A549 (cell line): ENCODE measurements around the gene FBXO48. TPM values are rescaled to one million over a fixed set of nuclear protein-coding genes. Genes with fewer than 3 reads are reported as not detected.
A peak's percentile ranks its signal among the peaks of the same experiment; 100 is the strongest.

Experiments used
- ATAC-seq, 2 experiments: fragments of 200-7000 bp in 1 of 2; fragments of >200 bp in 1 of 2; cut with Nextera tagmentation in 1 of 2; cut with Tn5 transposase in 1 of 2; 3 replicates each; pipeline versions ENCODE4 v1.8.0 to v1.9.1; 2018 to 2020; ENCODE audit warnings: mild to moderate bottlenecking in 1 of 2, moderate library complexity in 1 of 2
- CTCF ChIA-PET: fragments of 300-600 bp; sonication (Branson Sonifier 250); formaldehyde crosslinking; extraction: SDS; loops from one replicate; lab custom pipeline; 2021; ENCODE audit warnings: antibody characterized with exemption, inconsistent platforms; lab: Yijun Ruan, JAX
- POLR2A ChIA-PET: fragments of 350-600 bp; formaldehyde crosslinking; extraction: SDS; loops from one replicate; lab custom pipeline; 2021; ENCODE audit warnings: antibody characterized with exemption, inconsistent platforms; lab: Yijun Ruan, JAX
- DNase-seq, 2 experiments: peaks; one replicate each; pipeline versions ENCODE4 v3.0.0 to v3.0.0-alpha.2; 2011 to 2016; ENCODE audit warnings: low read depth in 1 of 2, low spot score in 1 of 2
- FAIRE-seq: peaks from 2 replicates; lab custom pipeline; 2011; peaks lifted over from hg19 to GRCh38; lab: Jason Lieb, UNC
- H3K27ac ChIP-seq, 2 experiments: fragments of >200 bp; sonication (Bioruptor Twin); formaldehyde crosslinking; 3 replicates each; pipeline ENCODE4 v1.5.1; 2016 to 2017
- H3K4me1 ChIP-seq: fragments of >200 bp; sonication (Bioruptor Twin); formaldehyde crosslinking; 3 replicates; pipeline ENCODE4 v1.6.1; 2016
- H3K4me2 ChIP-seq: fragments of >200 bp; sonication (Bioruptor Twin); formaldehyde crosslinking; 3 replicates; pipeline ENCODE4 v1.6.1; 2016
- H3K4me3 ChIP-seq: fragments of >200 bp; sonication (Bioruptor Twin); formaldehyde crosslinking; 3 replicates; pipeline ENCODE4 v1.5.1; 2016
- H3K9me3 ChIP-seq: fragments of >200 bp; sonication (Bioruptor Twin); formaldehyde crosslinking; 3 replicates; pipeline ENCODE4 v1.6.1; 2016
- BCL3 ChIP-seq: fragments of >200 bp; sonication (Bioruptor Twin); formaldehyde crosslinking; IDR thresholded peaks from 3 replicates; pipeline ENCODE4 v1.6.1; 2016
- CBX2 ChIP-seq: fragments of 200-600 bp; sonication (generic); IDR thresholded peaks from 2 replicates; pipeline ENCODE4 v1.6.1; 2016; ENCODE audit warnings: low read depth, mild to moderate bottlenecking, borderline replicate concordance
- CEBPB ChIP-seq, 2 experiments: fragments of >200 bp in 1 of 2; sonication (Bioruptor Twin) in 1 of 2; formaldehyde crosslinking in 1 of 2; IDR thresholded peaks; 2 replicates each; pipeline ENCODE4 v1.6.1; 2012 to 2016
- CHD2 ChIP-seq: fragments of 150-350 bp; IDR thresholded peaks from 2 replicates; pipeline ENCODE4 v1.6.1; 2014; ENCODE audit warnings: low read length; ENCODE audit not compliant: partially characterized antibody
- ESRRA ChIP-seq: fragments of 150-350 bp; IDR thresholded peaks from 2 replicates; pipeline ENCODE4 v1.6.1; 2014; ENCODE audit warnings: mild to moderate bottlenecking, low read length, borderline replicate concordance
- FOSL2 ChIP-seq, 2 experiments: fragments of 450-650 bp in 1 of 2; fragments of >200 bp in 1 of 2; sonication (Bioruptor Twin) in 1 of 2; formaldehyde crosslinking; IDR thresholded peaks; 2 replicates each; pipeline versions ENCODE4 v1.5.0 to v1.6.1; 2016 to 2020; ENCODE audit warnings: mild to moderate bottlenecking in 1 of 2, moderate library complexity in 1 of 2
- GATA3 ChIP-seq: IDR thresholded peaks from 2 replicates; pipeline ENCODE4 v1.6.1; 2012; ENCODE audit warnings: borderline replicate concordance
- HMGXB4 ChIP-seq: fragments of 250-450 bp; sonication (Bioruptor Pico); IDR thresholded peaks from 2 replicates; pipeline ENCODE4 v1.5.0; 2021; ENCODE audit warnings: mild to moderate bottlenecking, moderate library complexity, borderline replicate concordance
- HOXB5 ChIP-seq: fragments of 250-450 bp; sonication (Bioruptor Pico); IDR thresholded peaks from 2 replicates; pipeline ENCODE4 v1.5.0; 2020; ENCODE audit warnings: mild to moderate bottlenecking, moderate library complexity
- JUN ChIP-seq, 2 experiments: fragments of >200 bp; sonication (Bioruptor Twin); formaldehyde crosslinking; IDR thresholded peaks; 2 replicates in 1 of 2; 3 replicates in 1 of 2; pipeline ENCODE4 v1.6.1; 2016 to 2017
- MYC ChIP-seq: IDR thresholded peaks from 2 replicates; pipeline ENCODE4 v1.6.1; 2012; ENCODE audit warnings: mild to moderate bottlenecking, inconsistent platforms, low read length, improper control_type of control experiment, borderline replicate concordance
- NFE2L2 ChIP-seq: fragments of 150-350 bp; conservative IDR thresholded peaks from 2 replicates; pipeline ENCODE4 v1.6.1; 2014; ENCODE audit warnings: low read length
- NPAS2 ChIP-seq: fragments of 250-450 bp; sonication (Bioruptor Pico); IDR thresholded peaks from 2 replicates; pipeline ENCODE4 v1.8.0; 2022; ENCODE audit warnings: mild to moderate bottlenecking, moderate library complexity, borderline replicate concordance
- PHF8 ChIP-seq: fragments of 200-600 bp; sonication (generic); IDR thresholded peaks from 2 replicates; pipeline ENCODE4 v1.6.1; 2016; ENCODE audit warnings: low read depth, mild to moderate bottlenecking, antibody characterized with exemption, moderate library complexity, borderline replicate concordance
- RAD21 ChIP-seq, 2 experiments: fragments of >200 bp in 1 of 2; sonication (Bioruptor Twin) in 1 of 2; formaldehyde crosslinking in 1 of 2; IDR thresholded peaks in 1 of 2; conservative IDR thresholded peaks in 1 of 2; 2 replicates in 1 of 2; 3 replicates in 1 of 2; pipeline ENCODE4 v1.6.1; 2012 to 2018; ENCODE audit warnings: inconsistent platforms in 1 of 2
- SREBF2 ChIP-seq: fragments of 450-650 bp; IDR thresholded peaks from 2 replicates; pipeline ENCODE4 v1.6.1; 2014; ENCODE audit warnings: mild to moderate bottlenecking, moderate library complexity
- ZFP36 ChIP-seq: fragments of 450-650 bp; IDR thresholded peaks from 2 replicates; pipeline ENCODE4 v1.6.1; 2014; ENCODE audit warnings: borderline replicate concordance; ENCODE audit not compliant: partially characterized antibody
- WGBS: methylation state at CpG from one replicate; pipeline ENCODE4 v1.1.6; 2017; ENCODE audit errors: missing lambda C conversion rate; 5-methylcytosine and 5-hydroxymethylcytosine counted together
- polyA plus RNA-seq, 4 experiments: library from polyadenylated mRNA; depleted of rRNA in 3 of 4; stranded (reverse); fragments of >200 nt; fragmentation: RNase III in 1 of 4; extraction: RNeasy Plus Mini Kit Qiagen cat#74134 plus additional on column Dnase treatment in 1 of 4; gene quantifications; 2 replicates in 3 of 4; 3 replicates in 1 of 4; pipeline ENCODE4 v1.2.3, GENCODE V29; 2011 to 2017
- TF ChIP-seq, protein P1 (sequence below): fragments of >200 bp; sonication (Bioruptor Twin); formaldehyde crosslinking; IDR thresholded peaks from 3 replicates; pipeline ENCODE4 v1.5.1; 2016
- TF ChIP-seq, protein P2 (sequence below): IDR thresholded peaks from 2 replicates; pipeline ENCODE4 v1.6.1; 2012; ENCODE audit warnings: low read depth, borderline replicate concordance

FBXO48 gene
- polyA plus RNA-seq, 2 of the 4 experiments (the other 2 are of a cell fraction) = 0.72 to 2.1 TPM

- Histone ChIP-seq H3K4me1 (peaks cover 22% of the 10 kb centered on the region), H3K4me3 (no peak overlapping the region), H3K4me2 (peak overlapping the region; percentile 2; the same call in 1 of the 3 replicates), H3K9me3 (no peaks in the 10 kb centered on the region), H3K27ac (no peak overlapping the region)
- WGBS = 88% methylated on average over 1 of the region's 1 CpG
- CTCF ChIA-PET = interaction anchor here (1.4 to 2.8 kb wide), 3 partner anchors 12 to 455 kb away, joined by 6 to 7 read pairs (median 6); no protein-coding TSS in a partner anchor
- TF ChIP-seq MYC (no peak), CEBPB (IDR thresholded peaks at IDR 0.05) (peak; percentile 25 to 32; a peak in 2 of 4 replicates)
- ATAC-seq = no peak
- FAIRE-seq = no peak
- POLR2A ChIA-PET = no interaction called here
- no peak for DNase-seq
Measured at GRCh38 chr2:68469935-68470334, 2.8 kb upstream of the FBXO48 start.

GRCh38 chr2:68468801-68469200 lies 1.7 kb upstream of the FBXO48 start:
- Histone ChIP-seq H3K4me3 (no peak overlapping the region), H3K4me2 (peak overlapping the region; percentile 81), H3K4me1 (peaks cover 22% of the 10 kb centered on the region), H3K9me3 (no peaks in the 10 kb centered on the region)
- DNase-seq (no peak), FAIRE-seq (no peak), ATAC-seq (no peak)
- POLR2A ChIA-PET = no interaction called here
- TF ChIP-seq CBX2 (no peak), CEBPB (IDR thresholded peaks at IDR 0.05) (no peak), HOXB5 (CRISPR knock-in tag) (no peak), PHF8 (no peak), JUN (IDR thresholded peaks at IDR 0.05) (no peak), ESRRA (no peak), NPAS2 (CRISPR knock-in tag) (no peak), RAD21 (conservative IDR thresholded peaks at IDR 0.05 in 1 of 2, IDR thresholded peaks at IDR 0.05 in 1 of 2) (no peak), BCL3 (no peak), ZFP36 (no peak), HMGXB4 (CRISPR knock-in tag) (no peak), GATA3 (no peak), CHD2 (no peak), NFE2L2 (no peak), SREBF2 (no peak)
- TF ChIP-seq, protein P1, sequence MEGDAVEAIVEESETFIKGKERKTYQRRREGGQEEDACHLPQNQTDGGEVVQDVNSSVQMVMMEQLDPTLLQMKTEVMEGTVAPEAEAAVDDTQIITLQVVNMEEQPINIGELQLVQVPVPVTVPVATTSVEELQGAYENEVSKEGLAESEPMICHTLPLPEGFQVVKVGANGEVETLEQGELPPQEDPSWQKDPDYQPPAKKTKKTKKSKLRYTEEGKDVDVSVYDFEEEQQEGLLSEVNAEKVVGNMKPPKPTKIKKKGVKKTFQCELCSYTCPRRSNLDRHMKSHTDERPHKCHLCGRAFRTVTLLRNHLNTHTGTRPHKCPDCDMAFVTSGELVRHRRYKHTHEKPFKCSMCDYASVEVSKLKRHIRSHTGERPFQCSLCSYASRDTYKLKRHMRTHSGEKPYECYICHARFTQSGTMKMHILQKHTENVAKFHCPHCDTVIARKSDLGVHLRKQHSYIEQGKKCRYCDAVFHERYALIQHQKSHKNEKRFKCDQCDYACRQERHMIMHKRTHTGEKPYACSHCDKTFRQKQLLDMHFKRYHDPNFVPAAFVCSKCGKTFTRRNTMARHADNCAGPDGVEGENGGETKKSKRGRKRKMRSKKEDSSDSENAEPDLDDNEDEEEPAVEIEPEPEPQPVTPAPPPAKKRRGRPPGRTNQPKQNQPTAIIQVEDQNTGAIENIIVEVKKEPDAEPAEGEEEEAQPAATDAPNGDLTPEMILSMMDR = no peak
- TF ChIP-seq, protein P2, sequence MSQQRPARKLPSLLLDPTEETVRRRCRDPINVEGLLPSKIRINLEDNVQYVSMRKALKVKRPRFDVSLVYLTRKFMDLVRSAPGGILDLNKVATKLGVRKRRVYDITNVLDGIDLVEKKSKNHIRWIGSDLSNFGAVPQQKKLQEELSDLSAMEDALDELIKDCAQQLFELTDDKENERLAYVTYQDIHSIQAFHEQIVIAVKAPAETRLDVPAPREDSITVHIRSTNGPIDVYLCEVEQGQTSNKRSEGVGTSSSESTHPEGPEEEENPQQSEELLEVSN = no peak
- TF ChIP-seq, all 56 proteins: peak for 0
- no peak overlapping the region for H3K27ac ChIP-seq
- CTCF ChIA-PET = interaction anchor here (1.1 to 7.1 kb wide), 7 partner anchors 13 to 474 kb away, joined by 3 to 41 read pairs (median 6); no protein-coding TSS in a partner anchor
- 89% methylated on average over 2 of the region's 2 CpGs for WGBS

GRCh38 chr2:68466778-68467076 lies 367 bp downstream of the FBXO48 start:
- peak overlapping the region; percentile 62 to 83 for H3K27ac ChIP-seq
- ATAC-seq (peak in 1 of 2 experiments; percentile 61; a peak in 2 of 6 replicates), FAIRE-seq (no peak), DNase-seq (no peak)
- ChIA-PET POLR2A (no interaction called here), CTCF (interaction anchor here (1.0 to 7.1 kb wide), 11 partner anchors 11 to 477 kb away, joined by 3 to 87 read pairs (median 6); no protein-coding TSS in a partner anchor)
- H3K4me1 ChIP-seq = peaks cover 22% of the 10 kb centered on the region
- peak overlapping the region; percentile 92 for H3K4me2 ChIP-seq
- TF ChIP-seq PHF8 = peak; percentile 46; the same call in 1 of the 2 replicates
- no peak for TF ChIP-seq FOSL2 (IDR thresholded peaks at IDR 0.05)
- no peak for TF ChIP-seq FOSL2 (CRISPR knock-in tag; IDR thresholded peaks at IDR 0.05)
- peak overlapping the region; percentile 78 for H3K4me3 ChIP-seq
- under 1% methylated on average over 13 of the region's 18 CpGs for WGBS
- no peaks in the 10 kb centered on the region for H3K9me3 ChIP-seq
